Astrocyte of the cerebellum (primary cell): Measurements from ENCODE around the gene RHBG.

Experiments
- DNase-seq: peaks from one replicate; pipeline ENCODE4 v3.0.0-alpha.2; 2011; ENCODE audit warnings: low read depth
- H3K4me3 ChIP-seq: 2 replicates; pipeline ENCODE4 v1.5.1; 2011; ENCODE audit warnings: mild to moderate bottlenecking, low read depth, low read length, moderate library complexity
- CTCF ChIP-seq: IDR thresholded peaks from 2 replicates; pipeline ENCODE4 v1.5.1; 2012; ENCODE audit warnings: low read length, low read depth, moderate library complexity, mild to moderate bottlenecking; ENCODE audit errors: missing control alignments
- in situ Hi-C: cut with HindIII; loops from 2 replicates; pipeline ENCODE4 v1.10.0; 2017; ENCODE audit warnings: low sequenced_read_pairs

RHBG gene

GRCh38 chr1:156429313-156430060 is 60.5 kb downstream of the RHBG start:
- in situ Hi-C loops: loop anchor here (5.0 kb wide), 1 partner anchor 57 kb away; no protein-coding TSS in a partner anchor
- TF ChIP-seq CTCF: no peak
- H3K4me3 ChIP-seq: no peak overlapping the region
- no peak for DNase-seq

GRCh38 chr1:156430303-156430702 is 61.3 kb downstream of the RHBG start:
- no peak overlapping the region for H3K4me3 ChIP-seq
- in situ Hi-C loops: loop anchor here (5.0 kb wide), 1 partner anchor 58 kb away; no protein-coding TSS in a partner anchor
- TF ChIP-seq CTCF: no peak

GRCh38 chr1:156430866-156431265 is 61.9 kb downstream of the RHBG start:
- no peak for DNase-seq
- in situ Hi-C loops: loop anchor here (5.0 kb wide), 1 partner anchor 59 kb away; no protein-coding TSS in a partner anchor
- no peak overlapping the region for H3K4me3 ChIP-seq
- no peak for TF ChIP-seq CTCF

More at GRCh38 chr1:156430303-156430702, 61.3 kb downstream of the RHBG start:
- DNase-seq: no peak

- in situ Hi-C loops: loop anchor here (5.0 kb wide), 1 partner anchor 59 kb away; no protein-coding TSS in a partner anchor
- no peak for DNase-seq
- no peak for TF ChIP-seq CTCF
- no peak overlapping the region for H3K4me3 ChIP-seq
Observed at GRCh38 chr1:156431366-156431765, 62.4 kb downstream of the RHBG start.

- no peak for TF ChIP-seq CTCF
- in situ Hi-C loops: loop anchor here (5.0 kb wide), 1 partner anchor 60 kb away; no protein-coding TSS in a partner anchor
- no peak for DNase-seq
- no peak overlapping the region for H3K4me3 ChIP-seq
Observed at GRCh38 chr1:156431769-156432668, 63.0 kb downstream of the RHBG start.

GRCh38 chr1:156432669-156433018 is 63.6 kb downstream of the RHBG start:
- in situ Hi-C loops: loop anchor here (5.0 kb wide), 1 partner anchor 60 kb away; no protein-coding TSS in a partner anchor
- no peak for TF ChIP-seq CTCF
- DNase-seq: no peak
- H3K4me3 ChIP-seq: no peak overlapping the region
